ENCODE data around the gene DLG2.

The DLG2 gene

GRCh38 chr11:83855237-83855636, 1771.9 kb downstream of the DLG2 start:
- no peak overlapping the region for H3K27ac ChIP-seq
- no peaks in the 10 kb centered on the region for H3K9me3 ChIP-seq
- H3K4me1 ChIP-seq (ENCODE audit: control insufficient read depth in 1 of 2, insufficient read depth in 1 of 2, low read depth in 1 of 2, low read length in 1 of 2), result no peaks in the 10 kb centered on the region
- H3K27me3 ChIP-seq, result no peaks in the 10 kb centered on the region
- TF ChIP-seq, protein P1, sequence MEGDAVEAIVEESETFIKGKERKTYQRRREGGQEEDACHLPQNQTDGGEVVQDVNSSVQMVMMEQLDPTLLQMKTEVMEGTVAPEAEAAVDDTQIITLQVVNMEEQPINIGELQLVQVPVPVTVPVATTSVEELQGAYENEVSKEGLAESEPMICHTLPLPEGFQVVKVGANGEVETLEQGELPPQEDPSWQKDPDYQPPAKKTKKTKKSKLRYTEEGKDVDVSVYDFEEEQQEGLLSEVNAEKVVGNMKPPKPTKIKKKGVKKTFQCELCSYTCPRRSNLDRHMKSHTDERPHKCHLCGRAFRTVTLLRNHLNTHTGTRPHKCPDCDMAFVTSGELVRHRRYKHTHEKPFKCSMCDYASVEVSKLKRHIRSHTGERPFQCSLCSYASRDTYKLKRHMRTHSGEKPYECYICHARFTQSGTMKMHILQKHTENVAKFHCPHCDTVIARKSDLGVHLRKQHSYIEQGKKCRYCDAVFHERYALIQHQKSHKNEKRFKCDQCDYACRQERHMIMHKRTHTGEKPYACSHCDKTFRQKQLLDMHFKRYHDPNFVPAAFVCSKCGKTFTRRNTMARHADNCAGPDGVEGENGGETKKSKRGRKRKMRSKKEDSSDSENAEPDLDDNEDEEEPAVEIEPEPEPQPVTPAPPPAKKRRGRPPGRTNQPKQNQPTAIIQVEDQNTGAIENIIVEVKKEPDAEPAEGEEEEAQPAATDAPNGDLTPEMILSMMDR (IDR thresholded peaks at IDR 0.05), result no peak
- no peaks in the 10 kb centered on the region for H3K36me3 ChIP-seq
- H3K4me3 ChIP-seq (ENCODE audit: low read depth in 1 of 2, low read length in 1 of 2), result no peak overlapping the region

DNA sequence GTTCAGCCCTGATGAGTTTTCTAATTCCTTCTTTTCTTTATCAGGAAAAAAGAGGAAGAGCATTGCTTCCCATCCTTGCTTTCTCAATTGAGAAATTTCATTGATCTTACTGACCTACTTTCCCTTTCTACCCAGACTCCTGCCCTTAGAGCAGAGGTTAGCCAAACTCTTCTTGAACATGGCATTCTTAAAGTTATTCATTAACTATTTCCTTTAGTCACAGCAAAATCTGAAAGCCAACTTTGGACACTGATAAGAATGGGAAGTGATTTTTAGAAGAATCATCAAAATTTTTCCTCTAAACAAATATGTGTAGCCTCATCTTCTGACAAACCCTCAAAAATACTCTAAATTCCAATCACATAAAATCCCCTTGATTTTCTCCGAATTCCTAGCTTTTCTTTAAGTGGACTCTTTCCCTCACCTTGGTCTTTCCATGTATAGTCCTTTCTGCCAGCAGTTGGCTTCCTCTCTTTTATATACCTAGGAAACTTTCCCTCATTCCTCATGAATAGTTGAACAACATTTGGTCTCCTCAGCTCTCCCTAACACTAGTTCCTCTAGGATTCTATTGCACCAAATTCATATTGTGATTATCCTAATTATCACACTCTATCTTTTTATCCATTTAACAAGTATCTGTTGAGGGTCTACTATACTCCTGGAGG, 1774.2 kb downstream of the DLG2 start:
- Histone ChIP-seq H3K27me3 (no peaks in the 10 kb centered on the region), H3K36me3 (no peaks in the 10 kb centered on the region), H3K9me3 (no peaks in the 10 kb centered on the region), H3K27ac (no peak overlapping the region), H3K4me3 (ENCODE audit: low read depth in 1 of 2, low read length in 1 of 2) (no peak overlapping the region), H3K4me1 (ENCODE audit: control insufficient read depth in 1 of 2, insufficient read depth in 1 of 2, low read depth in 1 of 2, low read length in 1 of 2) (no peaks in the 10 kb centered on the region)
- TF ChIP-seq, protein P1 (IDR thresholded peaks at IDR 0.05), result no peak

DNA sequence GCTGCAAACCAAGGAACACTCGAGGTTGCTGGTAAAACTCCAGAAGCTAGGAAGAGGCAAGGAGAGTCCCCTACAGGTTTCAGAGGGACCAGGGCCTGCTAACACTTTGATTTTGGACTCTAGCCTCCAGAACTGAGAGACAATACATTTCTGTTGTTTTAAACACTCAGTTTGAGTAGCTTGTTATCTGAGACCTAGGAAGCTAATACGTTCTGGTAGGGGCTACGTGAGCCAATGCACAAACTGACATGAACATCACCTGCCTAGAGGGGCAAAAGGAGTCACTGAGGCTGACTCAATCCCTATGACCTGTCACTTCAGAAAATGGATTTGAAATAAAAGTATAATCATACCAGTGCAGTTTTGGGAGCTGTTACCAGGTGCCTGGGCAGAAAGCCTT, 1775.1 kb downstream of the DLG2 start:
- TF ChIP-seq, protein P1 (IDR thresholded peaks at IDR 0.05), result no peak
- Histone ChIP-seq H3K4me3 (ENCODE audit: low read depth in 1 of 2, low read length in 1 of 2) (no peak overlapping the region), H3K27ac (no peak overlapping the region), H3K9me3 (no peaks in the 10 kb centered on the region), H3K4me1 (ENCODE audit: control insufficient read depth in 1 of 2, insufficient read depth in 1 of 2, low read depth in 1 of 2, low read length in 1 of 2) (no peaks in the 10 kb centered on the region), H3K36me3 (no peaks in the 10 kb centered on the region), H3K27me3 (no peaks in the 10 kb centered on the region)

GRCh38 chr11:83847467-83848034, 1779.6 kb downstream of the DLG2 start:
- TF ChIP-seq, protein P1 (IDR thresholded peaks at IDR 0.05), result no peak
- no peak overlapping the region for H3K4me3 ChIP-seq (ENCODE audit: low read depth in 1 of 2, low read length in 1 of 2)
- H3K9me3 ChIP-seq, result no peaks in the 10 kb centered on the region

DNA sequence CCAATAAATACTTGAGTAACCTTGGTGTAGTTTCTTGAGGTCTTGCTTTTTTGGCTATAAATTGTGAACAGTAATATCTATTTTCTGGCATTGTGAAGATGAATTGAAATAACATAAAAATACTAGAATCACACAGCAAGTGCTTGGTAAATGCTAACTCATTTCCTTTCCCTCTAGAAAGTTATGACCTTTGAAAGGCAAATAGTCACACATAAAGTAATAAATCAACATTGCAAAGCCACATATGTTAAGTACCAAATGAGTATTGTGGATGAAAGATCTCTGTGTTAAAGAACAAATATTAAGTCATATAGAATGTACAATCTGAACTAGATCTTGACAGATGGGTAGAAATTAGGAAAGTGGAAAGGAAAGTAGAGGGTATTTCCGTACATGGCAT, 1781.3 kb downstream of the DLG2 start:
- Histone ChIP-seq H3K27ac (no peak overlapping the region), H3K9me3 (no peaks in the 10 kb centered on the region), H3K27me3 (no peaks in the 10 kb centered on the region), H3K4me1 (ENCODE audit: control insufficient read depth in 1 of 2, insufficient read depth in 1 of 2, low read depth in 1 of 2, low read length in 1 of 2) (no peaks in the 10 kb centered on the region), H3K36me3 (no peaks in the 10 kb centered on the region), H3K4me3 (ENCODE audit: low read depth in 1 of 2, low read length in 1 of 2) (no peak overlapping the region)
- TF ChIP-seq, protein P1 (IDR thresholded peaks at IDR 0.05), result no peak

More at GRCh38 chr11:83847467-83848034, 1779.6 kb downstream of the DLG2 start:
- Histone ChIP-seq H3K27ac (no peak overlapping the region), H3K36me3 (no peaks in the 10 kb centered on the region), H3K4me1 (ENCODE audit: control insufficient read depth in 1 of 2, insufficient read depth in 1 of 2, low read depth in 1 of 2, low read length in 1 of 2) (no peaks in the 10 kb centered on the region), H3K27me3 (no peaks in the 10 kb centered on the region)

Measured in neutrophil (primary cell).